ENCODE results near the gene ANKS1B.
"Not testable (repeated sequence)": the region's sequence is repeated elsewhere in the genome, so short reads cannot be mapped to it uniquely, and the experiment has no call there.

The ANKS1B gene

DNA sequence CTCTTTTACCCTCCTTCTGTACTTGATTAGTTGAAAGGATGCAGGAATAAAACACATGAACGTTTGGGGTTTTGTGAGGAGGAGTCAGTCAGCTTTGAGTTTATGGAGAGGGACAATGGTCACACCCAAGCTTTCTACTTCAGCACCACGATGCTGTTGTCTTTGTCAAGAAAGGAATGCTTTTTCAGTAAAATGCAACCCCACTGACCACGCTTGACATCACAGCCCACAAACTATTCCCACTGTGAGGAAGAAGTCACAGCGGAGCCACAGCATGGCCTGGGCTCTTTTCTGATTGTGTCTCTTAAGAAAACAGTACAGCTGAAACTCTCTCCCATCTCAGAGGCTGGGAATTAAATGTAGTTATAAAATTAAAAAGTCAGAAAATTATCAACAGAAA is 1204.5 kb downstream of the ANKS1B start:
- no peak for DNase-seq

DNA sequence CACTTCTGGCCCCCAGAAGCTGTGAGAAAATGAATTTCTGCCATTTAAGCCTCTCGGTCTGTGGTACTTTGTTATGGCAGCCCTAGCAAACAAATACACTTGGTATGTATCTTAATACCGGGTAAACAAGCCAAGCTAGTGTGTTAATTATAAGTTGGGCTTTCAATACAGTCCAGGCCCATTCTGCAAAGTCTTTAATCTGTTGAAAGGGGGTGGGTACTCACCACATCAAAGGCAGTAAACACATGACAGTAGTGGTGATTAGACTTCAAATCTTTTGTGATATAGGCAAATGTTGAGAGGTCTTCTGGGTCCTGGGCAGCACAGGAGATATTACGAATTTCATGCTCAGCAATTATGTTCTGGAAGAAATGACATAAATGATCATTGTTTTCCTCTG is 1211.9 kb downstream of the ANKS1B start:
- DNase-seq = no peak

DNA sequence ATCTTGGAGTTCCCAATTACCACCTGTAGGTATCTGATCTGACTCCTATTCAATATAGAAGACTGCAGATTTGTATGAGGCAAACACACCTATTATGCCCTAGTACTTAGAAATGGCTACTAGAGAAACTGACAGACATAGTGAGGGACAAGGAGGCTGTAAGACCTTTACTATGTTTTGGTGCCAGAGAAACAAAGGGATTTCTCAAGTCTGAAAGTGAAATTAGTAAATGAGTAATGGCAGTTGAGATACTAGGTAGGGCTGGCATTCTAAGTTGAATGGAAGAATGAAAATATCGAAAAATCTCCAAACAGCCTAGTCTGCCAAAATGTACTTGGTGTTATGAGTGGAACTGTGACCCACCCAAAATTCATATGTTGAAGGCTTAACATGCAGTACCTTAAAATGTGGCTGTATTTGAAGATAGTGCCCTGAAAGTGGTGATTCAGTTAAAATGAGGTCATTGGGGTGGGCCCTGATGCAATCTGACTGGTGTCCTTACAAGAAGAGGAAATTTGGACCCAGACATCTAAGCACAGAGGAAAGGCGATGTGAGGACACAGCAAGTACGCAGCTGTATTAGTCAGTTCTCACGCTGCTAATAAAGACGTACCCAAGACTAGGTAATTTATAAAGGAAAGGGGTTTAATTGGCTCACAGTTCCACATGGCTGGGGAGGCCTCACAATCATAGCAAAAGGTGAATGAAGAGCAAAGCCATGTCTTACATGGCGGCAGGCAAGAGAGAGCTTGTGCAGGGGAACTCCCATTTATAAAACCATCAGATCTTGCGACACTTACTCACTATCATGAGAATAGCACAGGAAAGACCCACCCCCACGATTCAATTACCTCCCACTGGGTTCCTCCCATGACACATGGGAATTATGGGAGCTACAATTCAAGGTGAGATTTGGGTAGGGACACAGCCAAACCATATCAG is 1212.7 kb downstream of the ANKS1B start:
- DNase-seq = no peak

DNA sequence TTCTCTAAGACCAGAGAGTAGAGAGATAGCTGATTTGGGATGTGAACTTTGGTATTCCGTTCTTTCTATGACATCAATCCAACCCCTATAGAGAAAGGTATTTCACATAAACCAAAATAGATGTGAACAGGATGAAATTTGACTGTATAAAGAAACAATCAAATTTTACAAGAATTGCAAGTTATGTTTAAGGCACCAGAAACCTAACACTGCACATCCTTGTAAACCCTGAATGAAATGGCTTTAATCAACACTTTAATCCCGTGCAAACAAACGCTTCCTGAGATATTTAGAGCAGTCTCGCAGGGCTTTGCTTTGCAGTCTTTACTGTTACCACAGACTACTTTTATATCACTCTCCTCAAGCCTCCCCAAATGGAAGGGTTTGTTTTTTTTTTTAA is 1214.5 kb downstream of the ANKS1B start:
- no peak for DNase-seq

DNA sequence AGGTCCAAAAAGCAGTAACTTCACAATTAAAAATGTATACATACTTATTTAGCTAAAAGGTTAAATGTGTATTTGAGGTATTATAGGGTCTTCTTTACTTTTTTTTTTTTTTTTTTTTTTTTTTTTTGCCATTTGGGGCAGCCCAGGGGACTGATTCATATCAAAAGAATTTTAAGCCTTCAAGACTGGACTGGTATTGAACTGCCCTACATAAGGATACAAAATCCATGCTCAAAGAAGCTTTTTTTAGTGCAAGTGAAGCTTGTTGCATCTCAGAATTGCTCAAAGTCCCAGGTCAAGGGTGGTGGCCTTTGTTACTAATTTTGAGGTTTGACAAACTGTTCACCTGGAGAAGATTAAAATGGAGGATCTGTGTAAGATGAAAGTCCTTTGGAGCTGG is 1215.7 kb downstream of the ANKS1B start:
- DNase-seq = no peak

DNA sequence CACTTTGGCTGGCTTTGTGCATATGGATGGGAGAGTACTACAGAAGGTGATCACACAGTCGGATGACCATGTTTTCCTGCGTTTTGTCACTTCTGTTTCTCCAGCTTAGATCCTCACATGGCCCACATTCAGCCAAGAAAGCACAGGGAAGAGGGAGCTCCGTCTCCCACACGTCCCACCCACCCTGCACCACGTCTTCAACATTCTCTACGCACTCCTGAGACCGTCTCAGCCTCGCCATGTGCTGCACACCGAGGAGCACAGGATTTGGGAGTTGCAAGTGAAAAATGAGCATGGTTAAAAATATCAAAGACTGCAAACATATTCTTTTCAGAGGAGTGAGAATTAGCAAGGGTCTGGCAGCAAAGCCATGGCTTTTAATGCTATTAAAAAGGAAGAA is 1217.5 kb downstream of the ANKS1B start:
- no peak for DNase-seq

DNA sequence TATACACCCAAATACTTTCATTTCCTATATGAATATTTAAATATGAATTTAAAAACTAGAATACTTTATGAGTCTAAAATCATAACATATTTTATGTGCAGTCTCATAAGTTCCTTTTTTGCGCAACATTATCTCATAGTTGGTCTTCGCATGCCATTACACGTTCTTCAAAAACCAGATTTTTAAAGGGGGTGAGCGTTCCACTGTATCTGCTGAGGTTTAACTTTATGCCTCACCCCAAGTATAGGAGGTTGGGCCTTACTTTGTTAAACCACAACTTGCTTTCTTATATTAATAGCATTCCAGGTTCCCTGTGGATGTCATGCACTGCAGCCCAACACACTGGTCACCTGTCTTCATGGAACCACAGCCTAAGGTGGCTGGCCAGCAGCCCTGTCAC is 1221.1 kb downstream of the ANKS1B start:
- no peak for DNase-seq

DNA sequence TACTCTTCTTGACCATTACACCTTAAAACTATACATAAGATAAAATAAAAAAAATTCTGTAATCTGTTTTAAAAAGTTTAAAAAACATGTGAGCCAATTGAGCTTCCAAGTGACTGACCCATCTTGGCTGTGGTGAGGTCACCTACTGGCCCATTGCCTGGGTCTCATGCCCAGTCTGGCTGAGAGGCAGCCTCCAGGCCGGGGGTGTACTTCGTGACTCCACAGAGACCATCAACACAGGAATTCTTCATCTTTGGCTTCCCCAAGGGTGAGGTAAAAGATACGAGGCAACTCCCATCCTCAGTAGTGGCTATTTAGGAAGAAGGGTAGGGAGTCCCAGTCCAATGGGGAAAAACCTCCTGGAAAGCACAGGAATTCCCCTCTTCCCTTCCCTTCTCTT is 1226.4 kb downstream of the ANKS1B start:
- peak; percentile 35 for DNase-seq

DNA sequence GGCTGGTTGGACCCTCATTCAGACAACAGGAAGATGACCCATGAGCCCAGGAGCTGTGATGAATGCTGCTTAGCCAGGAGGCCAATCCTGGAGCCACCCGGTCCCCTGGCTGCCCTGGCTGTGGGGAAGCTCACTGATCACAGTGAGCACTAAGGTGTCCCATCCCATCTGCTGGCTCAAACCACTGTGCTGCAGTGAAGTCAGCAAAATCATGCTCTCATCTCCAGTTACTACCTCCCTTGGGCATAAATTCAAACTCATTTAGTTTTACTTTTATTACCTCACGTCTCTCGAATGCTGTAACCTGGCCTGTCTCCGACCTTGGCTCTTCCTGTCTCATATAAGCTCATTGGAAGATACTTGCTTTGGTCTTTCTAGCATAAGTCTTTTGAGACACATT is 1227.3 kb downstream of the ANKS1B start:
- DNase-seq = no peak

DNA sequence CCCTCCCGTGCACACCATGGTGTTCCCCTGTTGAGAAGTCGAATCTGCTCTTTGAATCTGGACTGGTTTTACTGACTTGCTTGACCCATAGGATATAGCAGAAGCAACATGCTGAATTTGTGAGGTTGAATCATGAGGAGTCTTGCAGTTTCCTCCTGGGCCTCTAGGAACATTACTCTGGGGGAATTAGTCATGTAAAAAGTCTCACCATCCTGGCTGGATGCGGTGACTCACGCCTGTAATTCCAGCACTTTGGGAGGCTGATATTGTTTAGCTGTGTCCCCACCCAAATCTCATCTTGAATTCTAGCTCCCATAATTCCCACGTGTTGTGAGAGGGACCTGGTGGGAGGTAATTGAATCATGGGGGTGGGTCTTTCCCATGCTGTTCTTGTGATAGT is 1228.9 kb downstream of the ANKS1B start:
- not testable (repeated sequence) for DNase-seq

DNA sequence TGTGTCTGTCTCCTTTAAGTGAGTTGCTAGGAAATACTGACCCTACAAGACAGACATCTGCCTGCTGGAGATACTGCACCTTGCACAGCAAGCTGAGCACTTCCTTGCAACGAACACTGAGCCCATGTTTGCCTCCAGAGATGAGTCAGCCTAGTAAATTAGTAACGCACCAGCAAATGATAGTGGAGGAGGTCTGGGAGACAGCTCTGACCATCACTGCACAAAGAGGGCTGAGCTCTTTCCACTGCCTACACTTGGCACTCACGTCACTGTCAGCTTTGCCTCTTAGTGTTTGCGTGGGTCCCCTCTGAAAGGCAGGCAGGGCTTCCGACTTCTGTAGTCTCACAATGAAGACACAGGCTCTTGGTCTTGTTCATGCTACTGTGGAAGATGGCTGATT is 1230.6 kb downstream of the ANKS1B start:
- DNase-seq = no peak

DNA sequence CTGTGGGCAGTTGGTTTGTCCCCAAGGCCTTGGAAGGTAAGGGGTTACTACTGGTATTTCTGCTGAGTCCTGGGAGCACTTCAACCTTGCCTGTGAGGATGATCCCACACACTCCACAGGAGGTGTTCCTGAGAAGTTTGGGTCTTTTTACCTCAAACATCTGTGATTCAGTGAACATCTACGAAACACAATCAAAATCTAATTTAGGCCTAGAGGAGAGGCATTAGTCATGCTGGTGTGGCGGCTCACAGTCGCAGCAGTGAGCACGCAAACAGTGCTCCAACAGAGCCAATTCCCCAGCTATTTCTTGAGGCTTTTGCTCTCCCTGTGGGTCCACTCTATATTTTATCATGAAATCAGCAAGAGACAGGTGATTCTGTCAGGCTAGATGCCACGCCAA is 1232.0 kb downstream of the ANKS1B start:
- DNase-seq = no peak

DNA sequence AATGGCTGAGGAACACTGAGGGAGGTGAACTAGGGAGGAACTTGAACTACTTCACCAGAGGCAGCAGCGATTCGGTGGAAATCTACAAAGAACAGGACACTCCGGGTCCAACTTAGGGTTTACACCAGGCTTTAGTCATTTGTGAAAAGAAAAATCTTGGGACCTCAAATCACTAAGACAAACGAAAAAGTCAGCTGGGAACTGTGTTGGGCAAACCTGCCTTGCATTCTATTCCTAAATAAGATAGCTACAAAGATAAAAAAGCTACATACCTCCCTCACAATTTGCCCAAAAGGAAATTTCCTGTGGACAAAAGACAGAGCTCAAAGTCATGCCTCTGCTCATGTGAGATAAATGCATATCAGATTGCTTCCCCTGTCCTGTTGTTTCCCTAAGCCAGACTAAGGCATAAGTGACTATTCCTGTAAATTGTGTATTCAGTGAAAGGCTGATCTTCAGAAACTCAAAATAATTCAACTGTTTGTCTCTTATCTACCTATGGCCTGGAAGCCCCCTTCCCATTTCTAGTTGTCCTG is 1233.1 kb downstream of the ANKS1B start:
- DNase-seq = no peak

DNA sequence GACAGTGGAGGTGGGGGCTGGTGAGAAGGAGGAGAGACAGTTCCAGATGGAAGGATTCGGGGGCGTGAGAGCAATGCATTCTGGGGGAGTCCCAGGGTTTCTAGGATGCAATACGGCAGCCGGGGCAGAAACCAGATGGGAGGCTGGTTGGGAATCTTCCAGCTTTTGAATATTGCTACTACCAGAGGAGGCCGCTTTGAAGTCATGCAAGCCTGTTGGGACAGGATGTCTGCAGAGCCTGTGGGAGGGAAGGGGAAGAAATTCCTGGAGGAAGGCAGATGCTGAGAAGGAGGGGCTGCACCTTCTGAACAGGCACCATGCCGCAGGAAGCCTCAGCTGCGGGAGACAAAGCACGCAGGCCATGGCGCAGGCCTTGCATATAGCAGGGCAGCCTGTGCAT is 1234.2 kb downstream of the ANKS1B start:
- DNase-seq = no peak

DNA sequence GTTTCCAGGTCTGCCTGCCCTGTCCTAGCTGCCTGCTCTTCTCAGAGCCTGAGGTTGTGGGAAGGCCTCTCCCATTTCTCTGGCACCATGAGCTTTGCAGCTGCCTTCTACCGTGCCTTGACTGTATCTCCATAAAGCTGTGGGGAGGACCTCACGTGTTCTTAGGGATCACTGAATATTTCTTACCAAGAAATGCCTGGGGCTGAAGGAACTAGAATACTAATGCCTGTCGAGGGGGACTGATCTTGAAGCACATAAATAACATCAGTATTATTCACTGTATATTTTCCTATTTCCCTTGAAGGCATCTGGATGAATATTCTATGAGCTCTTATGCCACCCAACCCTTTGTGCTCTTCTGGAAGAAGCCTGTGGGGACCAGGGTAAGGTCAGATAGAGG is 1236.3 kb downstream of the ANKS1B start:
- DNase-seq = no peak

DNA sequence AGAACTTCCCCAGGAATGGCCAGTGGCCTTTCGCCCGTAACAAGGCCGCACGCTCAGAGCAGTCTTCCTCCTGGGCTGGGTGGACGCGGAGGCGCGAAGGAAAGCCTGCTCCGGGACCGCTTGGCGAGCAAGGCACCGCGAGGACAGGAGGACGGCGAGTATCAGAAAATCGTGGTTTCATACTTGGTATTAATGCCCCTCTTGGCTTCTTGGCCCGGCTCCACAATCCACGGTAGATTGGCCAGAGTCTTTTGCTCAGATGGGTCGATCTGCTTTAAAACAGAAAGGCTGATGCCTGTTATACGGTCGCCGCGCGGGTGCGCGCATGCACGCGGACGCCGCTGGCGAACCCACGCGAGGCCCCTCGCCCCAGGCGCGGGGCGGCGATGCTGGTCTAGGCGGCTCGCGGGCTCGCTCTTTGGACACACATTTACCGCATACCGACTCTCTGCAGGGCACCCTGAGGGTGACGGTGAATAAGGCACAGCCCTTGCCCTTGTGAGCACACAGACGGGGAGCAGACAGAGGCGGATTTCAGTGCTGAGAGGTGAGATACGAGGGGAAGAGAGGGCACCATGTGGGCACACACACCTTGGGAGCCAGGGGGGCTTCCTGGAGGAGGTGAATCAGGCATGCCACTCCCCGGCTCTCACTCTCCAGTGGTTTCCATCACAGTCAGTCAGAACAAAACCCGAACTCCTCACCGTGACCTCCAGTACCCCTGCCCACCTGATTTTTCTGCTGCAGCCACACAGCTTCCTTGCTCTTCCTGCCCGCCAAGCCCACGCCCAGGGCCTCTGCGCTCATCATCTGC is 1239.0 kb downstream of the ANKS1B start:
- peak; percentile 61 for DNase-seq

DNA sequence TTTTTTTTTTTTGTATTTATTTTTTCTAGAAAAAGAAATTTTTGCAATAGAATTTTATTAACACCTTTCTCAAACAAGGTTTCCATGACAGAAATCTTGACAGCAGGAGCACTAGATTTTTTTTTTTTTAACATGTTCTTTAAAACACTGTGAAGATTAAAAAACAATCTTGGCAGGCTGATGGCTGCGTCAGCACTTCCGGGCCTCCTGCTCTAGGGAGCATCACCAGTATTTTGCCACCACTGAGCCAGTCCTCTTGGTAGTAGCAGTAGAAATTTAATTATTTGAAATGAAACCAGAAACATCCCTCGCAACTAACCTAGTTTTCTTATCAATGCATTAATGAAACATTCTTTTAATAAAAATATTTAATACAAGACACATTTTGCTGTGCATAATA is 1240.1 kb downstream of the ANKS1B start:
- no peak for DNase-seq

DNA sequence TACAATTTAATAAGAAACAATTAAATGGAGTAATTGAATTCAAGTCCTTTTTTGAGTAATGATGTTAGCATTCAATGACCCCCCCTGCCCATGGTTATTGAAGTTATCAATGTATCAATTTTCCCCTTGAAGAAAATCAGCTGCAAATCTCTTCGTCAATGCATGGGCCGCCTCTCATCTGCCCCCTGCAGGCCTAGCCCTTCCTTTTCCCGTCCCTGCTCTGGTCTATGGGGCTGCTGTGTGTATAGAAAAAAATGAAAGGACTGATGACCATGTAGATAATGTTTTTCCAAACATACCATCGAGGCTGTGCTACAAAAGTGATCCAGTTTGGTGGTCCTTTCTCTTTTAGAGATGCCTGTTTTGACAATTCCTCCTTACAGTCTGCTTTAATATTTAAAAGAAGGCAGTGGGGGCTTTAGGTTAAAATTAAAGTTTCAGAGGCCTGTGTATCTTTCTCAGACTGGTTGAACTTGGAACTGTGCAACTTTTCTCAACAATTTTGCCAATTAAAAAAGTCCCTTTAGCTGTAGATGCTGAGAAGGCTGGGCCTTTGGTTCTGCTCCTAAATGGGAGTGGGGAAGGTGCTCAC is 1241.3 kb downstream of the ANKS1B start:
- no peak for DNase-seq

DNA sequence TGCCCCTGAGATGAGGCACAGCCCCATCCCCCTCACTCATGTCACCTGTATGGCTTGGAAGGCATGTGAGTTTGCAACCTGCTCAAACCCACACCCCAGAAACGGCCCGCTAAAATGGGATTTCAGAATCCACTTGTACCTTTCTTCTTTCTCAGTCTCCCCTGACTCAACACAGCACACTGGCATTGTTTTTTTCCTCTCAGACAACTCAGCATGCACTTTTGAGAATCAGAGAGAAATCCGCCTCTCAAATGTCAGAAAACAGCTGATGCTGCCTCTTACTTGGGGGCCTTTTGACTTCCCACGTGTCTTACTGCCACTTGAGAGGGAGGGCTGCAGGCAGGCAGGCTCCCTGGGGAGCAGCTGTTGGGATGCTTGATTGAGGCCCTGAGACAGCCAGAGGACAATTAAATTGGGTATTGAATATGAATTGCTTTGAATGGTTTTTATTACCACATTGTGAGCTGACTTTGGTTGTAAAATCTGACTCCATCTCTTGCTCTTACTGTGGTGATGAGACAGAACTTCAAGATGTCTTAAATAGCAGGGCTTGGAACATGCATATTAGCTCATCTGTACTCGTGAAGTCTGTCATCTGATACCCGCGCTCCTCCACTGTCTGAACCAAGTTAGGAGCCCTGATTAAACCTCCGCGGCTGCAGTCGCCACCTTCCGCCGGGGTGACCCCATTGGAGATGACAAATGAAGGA is 1243.0 kb downstream of the ANKS1B start:
- DNase-seq = no peak

DNA sequence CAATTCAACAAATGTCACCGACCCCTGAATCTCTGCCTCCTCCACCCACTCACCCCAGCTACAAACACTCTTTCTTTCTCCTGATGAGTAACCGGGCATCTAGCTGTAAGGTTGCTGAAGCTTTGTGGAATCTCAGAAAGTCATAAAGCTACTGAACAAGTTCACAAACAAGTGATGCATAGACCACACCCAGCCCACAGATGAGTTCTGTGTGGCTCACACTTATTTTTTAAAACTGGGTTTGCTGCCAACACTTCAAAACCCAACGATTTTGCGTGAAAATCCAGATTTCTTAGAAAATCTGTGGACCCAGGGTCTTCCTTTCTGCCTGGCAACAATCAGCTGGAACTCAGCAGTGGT is 1243.6 kb downstream of the ANKS1B start:
- no peak for DNase-seq

DNA sequence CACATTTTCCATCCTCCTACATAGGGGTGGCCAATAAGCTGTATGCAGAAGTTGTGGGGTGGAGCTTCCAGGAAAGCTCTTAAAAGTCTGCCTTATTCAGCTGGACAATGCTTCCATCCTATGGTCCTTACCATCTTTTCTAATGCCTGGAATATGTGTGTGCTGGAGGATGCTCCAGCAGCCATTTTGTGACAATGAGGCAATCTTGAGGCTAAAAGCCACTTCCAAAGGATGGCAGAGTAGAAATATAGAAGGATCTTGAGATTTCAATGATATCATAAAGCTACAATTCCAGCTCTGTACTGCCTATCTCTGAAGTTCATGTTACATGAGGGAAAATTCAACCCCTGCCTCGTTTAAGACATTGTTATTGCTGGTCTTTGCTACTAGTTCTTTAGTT is 1244.0 kb downstream of the ANKS1B start:
- no peak for DNase-seq

DNA sequence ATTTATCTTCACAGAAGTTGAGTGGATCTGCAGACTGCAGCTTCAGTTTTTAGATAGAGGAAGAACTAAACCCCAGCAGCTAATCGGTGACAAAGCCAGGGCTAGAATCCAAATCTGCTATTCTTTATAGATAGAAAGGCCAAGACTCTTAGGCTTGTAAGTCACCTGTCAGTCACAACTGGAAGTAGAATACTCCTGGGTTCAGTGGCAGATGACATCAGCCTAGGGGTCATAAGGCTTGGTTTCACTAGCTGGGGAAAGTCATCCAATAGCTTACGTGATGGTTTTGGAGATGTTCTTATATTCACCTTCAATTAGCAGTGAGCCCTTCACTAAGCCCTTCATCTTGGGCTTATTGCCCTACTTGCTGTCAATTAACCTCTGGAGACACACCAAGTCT is 1246.2 kb downstream of the ANKS1B start:
- no peak for DNase-seq

DNA sequence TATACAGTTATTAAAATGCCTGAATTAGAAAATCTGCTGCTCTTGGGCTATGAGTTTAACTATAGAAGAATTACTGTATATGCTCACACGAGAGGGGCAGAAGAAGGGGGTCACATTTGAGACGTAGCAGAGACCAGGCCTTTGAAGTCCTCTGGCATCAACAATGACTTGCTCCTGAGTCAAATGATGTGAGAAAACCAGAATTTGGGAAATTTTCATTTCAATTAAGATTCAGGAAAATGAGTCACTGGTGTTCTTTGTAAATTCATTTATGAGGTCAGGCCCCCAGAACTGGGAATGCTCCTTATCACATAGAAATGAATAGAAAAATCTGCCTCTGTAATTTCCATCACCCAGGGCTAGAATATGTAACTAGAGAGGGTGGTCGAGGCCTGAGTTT is 1246.7 kb downstream of the ANKS1B start:
- DNase-seq = no peak

Measured in right hindlimb (tissue), 1 donor.